CD4-positive, alpha-beta T cell (primary cell): Measurements from ENCODE around the gene PTP4A2. TPM values are rescaled to one million over a fixed set of nuclear protein-coding genes. Genes with fewer than 3 reads are reported as not detected.

Experiments used
- ATAC-seq: fragments of 200-7000 bp; cut with Tn5 transposase; one replicate; pipeline ENCODE4 v1.10.0; 2022; ENCODE audit warnings: mild to moderate bottlenecking; ENCODE audit not compliant: poor library complexity
- CTCF ChIA-PET: fragments of 350-600 bp; sonication (Branson Sonifier 250); formaldehyde crosslinking; loops from one replicate; lab custom pipeline; 2021; ENCODE audit warnings: antibody characterized with exemption, inconsistent platforms; lab: Charles Lee
- POLR2A ChIA-PET: fragments of 350-600 bp; sonication (Branson Sonifier 250); formaldehyde crosslinking; loops from one replicate; lab custom pipeline; 2021; ENCODE audit warnings: antibody characterized with exemption, inconsistent platforms; lab: Charles Lee
- DNase-seq, 14 experiments: peaks; one replicate each; pipeline ENCODE4 v3.0.0-alpha.2; 2013 to 2020; ENCODE audit warnings: mixed read lengths in 2 of 14
- H3K27ac ChIP-seq, 2 donors: one replicate each; pipeline versions ENCODE4 v1.5.1 to v1.7.0; 2013; ENCODE audit warnings: low read length in 2 of 2, low read depth in 1 of 2, mild to moderate bottlenecking in 1 of 2
- H3K27me3 ChIP-seq, 2 experiments: 1 replicate in 1 of 2; 2 replicates in 1 of 2; pipeline versions ENCODE4 v1.6.1 to v1.7.0; 2013; ENCODE audit warnings: low read length in 2 of 2, control low read depth in 1 of 2, mild to moderate bottlenecking in 1 of 2, moderate library complexity in 1 of 2; ENCODE audit not compliant: insufficient read depth in 2 of 2, control insufficient read depth in 1 of 2
- H3K36me3 ChIP-seq: one replicate; pipeline ENCODE4 v1.6.1; 2013; ENCODE audit warnings: low read length, control low read depth; ENCODE audit not compliant: insufficient read depth
- H3K4me1 ChIP-seq: one replicate; pipeline ENCODE4 v1.6.1; 2013; ENCODE audit warnings: low read length, control low read depth; ENCODE audit not compliant: insufficient read depth
- H3K4me3 ChIP-seq: one replicate; pipeline ENCODE4 v1.5.1; 2013; ENCODE audit warnings: mild to moderate bottlenecking, low read length, moderate library complexity
- H3K9me3 ChIP-seq, 2 experiments: 1 replicate in 1 of 2; 2 replicates in 1 of 2; pipeline versions ENCODE4 v1.6.1 to v1.7.0; 2013; ENCODE audit warnings: low read length in 2 of 2, mild to moderate bottlenecking in 2 of 2, control low read depth in 1 of 2, moderate library complexity in 1 of 2; ENCODE audit not compliant: control insufficient read depth in 1 of 2, insufficient read depth in 1 of 2
- H3K27ac Mint-ChIP-seq: one replicate; pipeline ENCODE4 v1.8.0; 2020; ENCODE audit warnings: mixed read lengths
- H3K27me3 Mint-ChIP-seq: one replicate; pipeline ENCODE4 v1.8.0; 2021; ENCODE audit warnings: mixed read lengths
- H3K36me3 Mint-ChIP-seq: one replicate; pipeline ENCODE4 v1.8.0; 2021; ENCODE audit warnings: low read depth, mixed read lengths
- H3K4me1 Mint-ChIP-seq: one replicate; pipeline ENCODE4 v1.8.0; 2021; ENCODE audit warnings: low read depth, mixed read lengths
- H3K4me3 Mint-ChIP-seq: one replicate; pipeline ENCODE4 v1.8.0; 2020; ENCODE audit warnings: mild to moderate bottlenecking, mixed read lengths
- H3K9me3 Mint-ChIP-seq: one replicate; pipeline ENCODE4 v1.8.0; 2020; ENCODE audit warnings: mixed read lengths
- intact Hi-C, 2 experiments: fragments of 100-400 bp; cut with DNase I in 1 of 2; cut with micrococcal nuclease in 1 of 2; formaldehyde crosslinking; loops; one replicate each; pipeline versions ENCODE4 v1.15.1 to v1.9.0; 2023 to 2025; cut with DNase I, micrococcal nuclease
- total RNA-seq, 174 experiments: library from RNA in 2 of 174; stranded (reverse) in 2 of 174; gene quantifications; one replicate each; pipeline ENCODE4 v1.2.3 and lab custom pipeline; 2021 to 2026
- TF ChIP-seq, protein P1 (sequence below): fragments of 200-600 bp; IDR thresholded peaks from one replicate; pipeline ENCODE4 v1.8.0; 2022; ENCODE audit warnings: antibody characterized with exemption, mild to moderate bottlenecking

The PTP4A2 gene
- total RNA-seq, 2 experiments from 2014 or later: 282 to 287 TPM

- H3K36me3 Mint-ChIP-seq: no peaks in the 10 kb centered on the region
- ATAC-seq (peak; percentile 90), DNase-seq (peak; percentile 39 to 94 (median 63))
- Histone ChIP-seq H3K4me3 (no peak overlapping the region), H3K4me1 (peaks cover 73% of the 10 kb centered on the region), H3K36me3 (no peaks in the 10 kb centered on the region), H3K9me3 (no peaks in the 10 kb centered on the region), H3K27ac (peak overlapping the region; percentile 30 to 82), H3K27me3 (no peaks in the 10 kb centered on the region)
- ChIA-PET CTCF (interaction anchor here (0.6 to 3.9 kb wide), 11 partner anchors 9 to 141 kb away, joined by 3 to 43 read pairs (median 5); partner anchors contain the start of genes PTP4A2 and SPOCD1), POLR2A (interaction anchor here (0.6 to 16.8 kb wide), 7 partner anchors 17 to 130 kb away, joined by 3 to 413 read pairs (median 3); partner anchors contain the start of gene PTP4A2)
- H3K4me3 Mint-ChIP-seq: peak overlapping the region; percentile 49
- intact Hi-C loops: loop anchor here in 1 of 2 experiments (1.0 kb wide), 1 partner anchor 16 kb away; no protein-coding TSS in a partner anchor
- H3K4me1 Mint-ChIP-seq: peaks cover 71% of the 10 kb centered on the region
- no peaks in the 10 kb centered on the region for H3K9me3 Mint-ChIP-seq
- TF ChIP-seq, protein P1, sequence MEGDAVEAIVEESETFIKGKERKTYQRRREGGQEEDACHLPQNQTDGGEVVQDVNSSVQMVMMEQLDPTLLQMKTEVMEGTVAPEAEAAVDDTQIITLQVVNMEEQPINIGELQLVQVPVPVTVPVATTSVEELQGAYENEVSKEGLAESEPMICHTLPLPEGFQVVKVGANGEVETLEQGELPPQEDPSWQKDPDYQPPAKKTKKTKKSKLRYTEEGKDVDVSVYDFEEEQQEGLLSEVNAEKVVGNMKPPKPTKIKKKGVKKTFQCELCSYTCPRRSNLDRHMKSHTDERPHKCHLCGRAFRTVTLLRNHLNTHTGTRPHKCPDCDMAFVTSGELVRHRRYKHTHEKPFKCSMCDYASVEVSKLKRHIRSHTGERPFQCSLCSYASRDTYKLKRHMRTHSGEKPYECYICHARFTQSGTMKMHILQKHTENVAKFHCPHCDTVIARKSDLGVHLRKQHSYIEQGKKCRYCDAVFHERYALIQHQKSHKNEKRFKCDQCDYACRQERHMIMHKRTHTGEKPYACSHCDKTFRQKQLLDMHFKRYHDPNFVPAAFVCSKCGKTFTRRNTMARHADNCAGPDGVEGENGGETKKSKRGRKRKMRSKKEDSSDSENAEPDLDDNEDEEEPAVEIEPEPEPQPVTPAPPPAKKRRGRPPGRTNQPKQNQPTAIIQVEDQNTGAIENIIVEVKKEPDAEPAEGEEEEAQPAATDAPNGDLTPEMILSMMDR: no peak
- H3K27ac Mint-ChIP-seq: peak overlapping the region; percentile 80
- no peaks in the 10 kb centered on the region for H3K27me3 Mint-ChIP-seq
Observed at GRCh38 chr1:31955917-31956736, 18.0 kb upstream of the PTP4A2 start.

- ChIA-PET CTCF (interaction anchor here (1.1 to 3.9 kb wide), 5 partner anchors 10 to 139 kb away, joined by 5 to 43 read pairs (median 13); partner anchors contain the start of genes PTP4A2 and SPOCD1), POLR2A (interaction anchor here (0.6 to 16.8 kb wide), 4 partner anchors 15 to 129 kb away, joined by 3 to 413 read pairs (median 4); partner anchors contain the start of gene PTP4A2)
- no peak for ATAC-seq
Observed at GRCh38 chr1:31954607-31955283, 16.6 kb upstream of the PTP4A2 start.

GRCh38 chr1:31952825-31953220 lies 14.7 kb upstream of the PTP4A2 start:
- Histone ChIP-seq H3K27me3 (no peaks in the 10 kb centered on the region), H3K4me3 (no peak overlapping the region), H3K27ac (no peak overlapping the region), H3K9me3 (no peaks in the 10 kb centered on the region), H3K36me3 (no peaks in the 10 kb centered on the region), H3K4me1 (peaks cover 50% of the 10 kb centered on the region)
- DNase-seq (no peak), ATAC-seq (no peak)
- Mint-ChIP-seq H3K4me1 (peaks cover 47% of the 10 kb centered on the region), H3K9me3 (no peaks in the 10 kb centered on the region), H3K36me3 (no peaks in the 10 kb centered on the region), H3K27ac (no peak overlapping the region), H3K27me3 (no peaks in the 10 kb centered on the region), H3K4me3 (no peak overlapping the region)
- TF ChIP-seq, protein P1: no peak
- POLR2A ChIA-PET: interaction anchor here (1.0 to 16.8 kb wide), 4 partner anchors 13 to 164 kb away, joined by 3 to 413 read pairs (median 4); partner anchors contain the start of gene PTP4A2
- CTCF ChIA-PET: interaction anchor here (1.0 to 2.4 kb wide), 3 partner anchors 10 to 14 kb away, joined by 3 to 13 read pairs (median 4); partner anchors contain the start of gene PTP4A2
- intact Hi-C loops: no loop called here

More at GRCh38 chr1:31954607-31955283, 16.6 kb upstream of the PTP4A2 start:
- Mint-ChIP-seq H3K4me1 (peaks cover 62% of the 10 kb centered on the region), H3K9me3 (no peaks in the 10 kb centered on the region), H3K4me3 (no peak overlapping the region), H3K36me3 (no peaks in the 10 kb centered on the region), H3K27ac (peak overlapping the region; percentile 80), H3K27me3 (no peaks in the 10 kb centered on the region)
- Histone ChIP-seq H3K9me3 (no peaks in the 10 kb centered on the region), H3K27ac (peak overlapping the region in 1 of 2 donors; percentile 47), H3K4me3 (no peak overlapping the region), H3K4me1 (peaks cover 66% of the 10 kb centered on the region), H3K36me3 (no peaks in the 10 kb centered on the region), H3K27me3 (no peaks in the 10 kb centered on the region)
- peak in 2 of 14 experiments; percentile 62 to 70 for DNase-seq
- intact Hi-C loops: no loop called here
- TF ChIP-seq, protein P1: no peak
